HL-60/S4 treated with phorbol 12-myristate 13-acetate at 8.2 ng/mL for 4 days and 3 days (cell line): ENCODE measurements around the gene TNFRSF19.

Experiments
- in situ Hi-C: fragments of 300-500 bp; cut with MboI; formaldehyde crosslinking; loops from 2 replicates; pipeline ENCODE4 v1.15.0; 2022; ENCODE audit warnings: low sequenced_read_pairs

Gene TNFRSF19

DNA sequence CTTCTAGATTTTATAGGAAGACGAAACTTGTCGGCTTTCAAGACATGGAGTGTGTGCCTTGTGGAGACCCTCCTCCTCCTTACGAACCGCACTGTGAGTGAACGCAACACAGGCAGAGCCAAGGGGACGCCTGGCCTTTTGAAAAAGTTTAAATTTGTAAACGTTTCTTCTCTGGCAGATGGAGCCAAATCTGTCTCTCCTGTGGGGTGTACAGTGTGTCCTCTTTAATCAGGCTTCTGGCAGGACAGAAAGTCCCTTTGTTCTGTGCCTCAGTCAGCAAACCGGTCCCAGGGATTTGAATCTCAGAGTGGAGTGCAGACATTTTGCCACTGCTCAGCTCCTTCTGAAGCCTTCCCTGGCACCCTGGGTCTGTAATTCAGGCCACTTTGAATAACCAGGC lies 56.5 kb downstream of the TNFRSF19 start:
- in situ Hi-C loops, result no loop called here

DNA sequence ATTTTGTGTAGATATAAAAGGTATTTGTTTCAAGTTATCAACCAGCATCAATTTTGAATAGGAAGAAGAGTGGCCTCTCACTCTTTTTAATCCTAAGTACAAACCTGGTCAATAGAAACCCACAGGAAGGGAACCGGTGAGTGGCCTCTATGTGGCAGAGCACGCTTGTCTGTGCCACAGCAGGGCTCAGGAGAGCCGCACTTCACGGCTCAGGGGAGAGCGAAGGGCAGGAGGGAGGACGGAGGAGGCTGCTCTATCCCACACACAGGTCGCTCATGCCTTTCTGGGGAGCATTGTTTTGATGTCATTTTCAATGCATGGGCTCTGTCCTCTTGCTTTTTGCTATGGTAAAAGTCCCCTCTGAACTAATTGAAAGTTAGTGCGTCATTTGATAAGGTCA lies 57.2 kb downstream of the TNFRSF19 start:
- in situ Hi-C loops, result no loop called here

DNA sequence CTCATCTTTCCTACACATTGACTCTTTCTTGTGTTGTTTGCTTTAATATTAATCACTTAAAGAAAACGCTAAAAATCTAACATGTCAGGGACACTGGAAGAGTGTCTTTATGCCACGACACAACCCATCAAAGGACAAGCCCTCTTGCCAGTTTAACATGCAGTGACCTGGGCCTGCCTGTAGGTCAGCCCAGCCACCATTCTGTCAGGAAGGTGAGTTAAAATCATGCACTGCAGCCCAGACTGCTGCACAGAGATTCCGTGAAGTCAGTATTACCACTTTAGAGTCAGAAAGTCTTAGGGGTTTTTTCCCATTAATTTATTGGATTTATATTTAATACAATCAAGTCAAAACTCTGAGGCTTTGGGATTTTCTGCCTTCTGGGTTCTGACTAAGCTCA lies 58.0 kb downstream of the TNFRSF19 start:
- in situ Hi-C loops, result no loop called here

DNA sequence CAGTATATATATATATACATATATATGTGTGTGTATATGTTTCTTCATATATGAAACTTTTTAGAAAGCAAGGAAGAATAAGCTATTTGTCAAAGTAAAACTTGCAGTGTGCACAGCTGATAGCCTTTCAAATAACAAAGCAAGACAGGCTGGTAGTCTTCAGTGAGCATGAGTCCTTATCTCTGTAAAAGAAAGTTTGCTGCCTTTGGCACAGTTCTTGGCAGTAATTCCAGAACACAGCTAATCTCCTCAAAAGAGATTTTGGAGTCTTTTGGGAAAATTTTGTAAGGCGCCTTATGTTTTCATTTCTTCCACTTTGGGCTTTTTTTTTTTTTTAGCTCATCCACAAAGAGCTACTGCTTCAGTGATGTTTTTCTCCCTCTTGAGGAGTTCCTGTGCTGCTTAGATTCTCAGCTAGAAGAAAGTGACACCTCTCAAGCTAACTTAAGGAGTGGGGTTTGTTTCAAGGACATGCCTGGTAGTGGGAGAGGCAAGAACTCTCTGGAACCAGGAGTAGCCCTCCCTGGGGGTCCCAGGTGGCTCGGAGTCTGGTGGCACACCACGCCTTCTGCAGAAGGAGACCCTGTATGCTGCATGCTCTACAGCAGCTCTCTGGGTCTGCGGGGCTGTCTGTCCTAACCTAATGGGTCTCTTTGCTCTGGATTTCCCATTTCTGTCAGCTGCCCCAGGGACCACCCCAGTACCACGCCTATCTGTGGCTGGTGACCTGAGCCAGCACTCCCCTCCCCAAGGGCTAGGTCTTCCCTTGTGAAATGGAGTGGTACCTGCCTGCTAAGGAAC lies 58.8 kb downstream of the TNFRSF19 start:
- in situ Hi-C loops, result no loop called here

DNA sequence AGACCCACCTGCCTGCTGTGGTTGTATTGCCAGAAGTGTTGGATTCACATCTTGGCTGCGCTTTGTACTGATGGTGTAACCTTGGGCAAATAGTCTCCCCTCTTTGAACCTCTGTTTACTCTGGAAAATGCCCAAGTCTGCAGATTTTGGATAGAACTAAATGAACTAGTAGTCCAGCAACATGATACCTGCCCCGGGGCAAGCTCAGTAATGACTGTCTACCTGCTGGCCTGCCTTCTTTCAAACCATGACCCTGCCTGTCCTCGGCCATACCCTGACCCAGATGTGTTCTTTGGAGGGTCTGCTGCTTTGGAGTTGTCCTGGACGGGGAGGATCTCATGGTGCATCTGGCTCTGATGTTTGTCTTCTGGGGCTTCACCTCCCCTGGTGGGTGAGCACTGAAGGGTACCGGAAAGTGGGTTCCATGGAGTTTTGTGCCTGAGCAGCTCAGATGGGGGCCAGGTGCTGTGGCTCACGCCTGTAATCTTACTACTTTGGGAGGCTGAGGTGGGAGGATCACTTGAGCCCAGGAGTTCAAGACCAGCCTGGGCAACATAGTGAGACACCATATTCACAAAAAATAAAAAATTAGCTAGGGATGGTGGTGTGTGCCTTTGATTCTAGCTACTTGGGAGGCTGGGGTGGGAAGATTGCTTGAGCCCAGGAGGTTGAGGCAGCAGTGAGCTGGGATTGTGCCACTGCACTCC lies 59.5 kb downstream of the TNFRSF19 start:
- in situ Hi-C loops, result no loop called here

DNA sequence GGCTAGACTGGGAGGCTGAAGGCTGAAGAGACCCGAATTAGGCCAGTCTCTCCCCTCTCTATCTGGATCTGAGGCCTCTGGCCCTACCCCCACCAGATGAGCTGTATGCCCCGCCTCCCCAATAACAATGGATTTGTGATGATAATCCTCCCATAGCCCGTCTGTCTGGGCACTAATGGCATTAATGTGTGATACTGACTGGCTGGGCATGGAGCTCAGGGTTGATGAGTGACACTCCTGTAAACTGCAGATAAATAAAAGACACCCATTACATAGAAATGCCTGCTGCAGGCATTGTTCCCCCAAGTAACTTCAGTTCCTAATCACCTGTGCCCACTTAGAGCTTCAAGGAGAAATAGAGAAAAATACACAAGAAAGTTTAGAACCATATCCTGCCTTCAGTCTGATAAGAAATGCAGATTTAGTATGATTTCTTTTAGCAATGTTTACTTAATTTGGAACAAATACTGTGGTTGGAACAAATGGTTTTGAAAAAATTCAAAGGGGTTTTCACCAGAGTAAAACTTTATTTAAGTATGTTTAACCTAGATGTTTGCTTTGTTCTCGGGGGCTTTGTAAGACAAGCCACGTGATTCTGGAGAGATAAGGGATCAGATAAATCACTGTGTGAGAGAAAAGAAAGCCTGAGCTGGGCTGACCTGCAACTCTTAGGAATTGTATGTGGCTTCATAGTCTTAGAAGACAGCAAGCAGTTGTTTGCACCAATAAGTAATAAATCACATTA lies 60.3 kb downstream of the TNFRSF19 start:
- in situ Hi-C loops, result no loop called here

DNA sequence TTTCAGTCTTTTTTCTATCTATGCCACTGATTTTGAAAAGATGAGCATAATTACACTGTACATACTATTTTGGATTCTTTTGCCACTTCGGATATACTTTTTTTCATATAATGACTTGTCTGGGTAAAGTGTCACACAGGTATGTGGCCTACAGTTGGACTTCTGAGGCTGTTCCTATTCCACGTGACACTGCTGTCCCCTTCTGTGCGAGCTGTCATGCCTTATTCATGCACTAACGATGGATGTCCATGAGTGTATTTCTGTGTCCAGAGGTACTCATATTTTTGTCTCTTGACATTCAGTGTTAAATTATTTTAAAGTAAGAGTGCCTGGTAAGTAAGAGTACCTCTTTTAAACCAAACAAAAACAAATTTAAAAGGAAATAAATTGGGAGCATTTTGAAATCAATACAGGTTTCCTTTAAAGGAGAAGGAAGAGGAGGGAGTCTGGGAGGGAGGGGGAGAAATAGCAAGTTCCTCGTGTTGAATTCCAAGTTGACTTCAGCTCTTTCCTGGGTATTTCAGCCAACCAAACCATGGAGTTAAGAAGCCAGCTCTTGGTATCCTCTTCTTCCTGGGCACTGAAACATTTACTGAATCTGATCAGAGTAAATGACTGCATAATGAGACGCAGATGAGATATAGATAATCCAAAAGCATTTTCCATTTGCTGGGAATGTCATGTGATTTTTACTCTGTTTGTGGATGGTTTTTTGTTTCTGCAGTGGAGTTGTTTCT lies 61.3 kb downstream of the TNFRSF19 start:
- in situ Hi-C loops, result no loop called here

DNA sequence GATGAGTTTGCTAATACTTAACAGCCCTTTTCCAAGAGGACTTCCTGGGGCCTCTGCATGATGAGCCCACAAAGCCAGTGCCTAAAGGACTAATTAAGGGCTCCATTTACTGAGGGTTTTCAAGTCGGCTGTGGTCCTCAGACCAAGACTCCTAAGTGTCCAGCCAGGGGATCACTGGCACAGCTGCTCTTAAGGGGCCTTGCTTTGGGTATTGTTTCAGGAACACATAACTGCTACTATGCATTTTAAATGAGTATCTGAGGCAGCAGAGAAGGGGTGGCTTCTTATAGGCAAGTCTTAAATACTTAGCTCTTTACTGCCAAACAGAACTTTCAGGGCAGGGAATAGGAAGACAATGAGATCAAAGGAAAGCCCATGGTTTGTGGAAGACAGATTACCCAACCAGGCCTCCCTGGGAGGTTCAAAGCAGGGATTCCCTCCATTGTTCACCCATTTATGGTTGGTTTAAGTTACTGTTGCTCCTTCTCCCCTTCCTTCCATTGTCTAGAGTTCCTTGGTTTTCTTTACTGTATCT lies 61.9 kb downstream of the TNFRSF19 start:
- in situ Hi-C loops, result no loop called here

DNA sequence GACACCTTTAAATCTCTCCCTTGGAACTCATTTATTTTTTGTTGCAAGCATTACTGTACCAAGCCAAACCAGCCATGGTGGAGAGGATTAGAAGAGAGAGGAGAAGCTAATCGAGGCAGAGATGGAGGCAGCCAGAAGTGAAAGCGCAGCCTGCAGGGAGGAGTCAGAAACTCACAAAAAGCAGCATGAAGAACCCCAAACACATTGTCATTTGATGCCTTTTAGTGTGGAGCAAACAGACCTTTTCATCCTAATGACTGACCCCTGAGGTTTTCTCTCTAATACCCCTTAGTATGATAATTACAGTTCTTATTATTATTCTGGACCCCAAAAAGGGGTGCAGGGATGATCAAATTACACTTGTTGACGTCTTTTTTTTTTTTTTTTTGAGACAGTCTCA lies 62.5 kb downstream of the TNFRSF19 start:
- in situ Hi-C loops, result no loop called here

DNA sequence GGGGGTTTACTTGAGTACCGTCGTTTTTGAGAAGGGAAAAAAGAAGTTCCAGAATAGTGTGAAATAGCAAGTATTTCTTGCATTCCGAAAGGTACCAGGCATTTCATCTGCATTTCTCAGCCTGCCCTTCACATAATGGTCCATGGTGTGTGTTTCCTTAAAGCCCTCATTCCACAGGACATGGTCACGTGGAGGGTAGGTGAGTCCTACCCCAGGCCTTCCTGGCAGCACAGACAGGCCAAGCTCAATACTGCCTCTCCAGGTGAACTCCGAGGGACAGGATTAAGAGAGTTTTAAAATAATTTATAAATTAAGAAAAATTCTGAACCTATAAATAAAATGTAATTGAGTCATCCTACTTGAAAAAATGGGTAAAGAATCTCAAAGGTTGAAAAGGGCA lies 64.7 kb downstream of the TNFRSF19 start:
- in situ Hi-C loops, result no loop called here

DNA sequence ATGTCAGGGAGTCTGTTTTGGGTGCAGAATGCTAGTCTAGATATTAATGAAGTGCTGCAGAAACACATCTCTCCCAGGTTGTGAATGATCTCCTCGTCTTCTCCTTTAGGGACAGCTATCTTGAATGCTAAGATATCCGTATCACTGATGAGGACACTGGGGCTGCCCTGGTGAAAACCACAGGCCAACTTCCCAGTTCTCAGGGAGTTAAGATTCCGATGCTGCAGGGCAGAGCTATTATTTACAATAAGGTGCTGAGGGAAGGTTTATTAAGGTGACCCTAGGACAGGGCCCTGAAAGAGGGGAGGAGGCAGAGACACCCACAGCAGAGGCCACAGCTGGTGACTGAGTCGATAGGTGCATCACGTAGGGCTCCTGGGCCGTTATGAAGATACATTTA lies 66.1 kb downstream of the TNFRSF19 start:
- in situ Hi-C loops, result no loop called here

DNA sequence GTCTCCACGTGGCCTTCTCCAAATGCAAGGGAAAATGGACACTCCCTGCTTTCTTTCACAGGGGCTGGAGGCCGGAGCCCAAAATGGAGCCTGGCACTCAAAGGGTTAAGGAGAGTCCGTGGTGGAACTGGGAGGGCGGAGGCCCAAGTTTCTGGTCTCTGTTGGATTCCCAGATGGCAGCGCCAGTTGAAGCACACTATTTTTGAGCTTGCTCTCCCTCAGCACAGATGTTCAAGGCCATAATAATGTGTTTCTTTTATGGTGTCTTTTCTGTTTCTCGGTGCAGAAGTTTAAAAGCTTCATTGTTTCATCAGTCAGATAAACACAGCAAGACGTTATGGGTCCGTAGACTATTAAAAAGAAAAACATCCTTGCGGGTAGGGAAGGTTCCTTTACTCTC lies 67.6 kb downstream of the TNFRSF19 start:
- in situ Hi-C loops, result no loop called here

DNA sequence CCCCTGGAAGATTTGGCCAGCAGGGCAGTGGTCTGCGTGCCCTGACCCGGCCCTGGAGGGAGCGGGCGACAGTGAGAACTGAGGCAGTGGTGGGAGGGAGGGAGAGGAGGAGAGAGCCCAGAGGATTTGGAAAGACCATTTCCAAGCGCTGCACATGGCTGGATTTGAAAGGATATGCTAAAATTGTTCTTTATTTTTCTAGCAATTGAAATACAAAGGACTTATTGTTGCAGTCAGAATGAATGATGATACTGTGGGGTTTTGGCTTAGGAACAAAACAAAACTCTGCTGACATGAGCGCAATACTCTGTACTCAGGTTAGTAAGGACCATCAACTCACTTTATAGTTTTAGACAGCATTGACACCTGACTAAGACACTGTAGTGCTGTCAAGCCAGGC lies 69.5 kb downstream of the TNFRSF19 start:
- in situ Hi-C loops, result no loop called here

DNA sequence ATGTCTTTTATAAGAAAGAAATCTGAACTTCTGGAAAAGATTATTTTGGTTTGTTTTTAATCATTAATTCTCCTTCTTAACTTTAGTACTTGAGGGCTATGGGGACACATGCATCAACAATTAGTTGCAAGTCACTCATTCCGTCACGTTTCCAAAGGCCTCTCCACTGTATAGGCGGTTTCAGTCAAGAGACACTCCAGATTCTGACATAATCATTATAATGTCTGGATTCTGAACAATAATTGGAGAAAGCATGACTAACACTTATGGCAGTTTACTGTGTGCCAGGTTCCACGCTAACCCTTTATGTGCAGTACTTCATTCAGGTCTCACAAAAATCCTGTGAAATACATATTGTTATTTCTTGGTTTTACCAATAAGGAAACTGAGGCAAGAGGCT lies 71.9 kb downstream of the TNFRSF19 start:
- in situ Hi-C loops, result no loop called here

DNA sequence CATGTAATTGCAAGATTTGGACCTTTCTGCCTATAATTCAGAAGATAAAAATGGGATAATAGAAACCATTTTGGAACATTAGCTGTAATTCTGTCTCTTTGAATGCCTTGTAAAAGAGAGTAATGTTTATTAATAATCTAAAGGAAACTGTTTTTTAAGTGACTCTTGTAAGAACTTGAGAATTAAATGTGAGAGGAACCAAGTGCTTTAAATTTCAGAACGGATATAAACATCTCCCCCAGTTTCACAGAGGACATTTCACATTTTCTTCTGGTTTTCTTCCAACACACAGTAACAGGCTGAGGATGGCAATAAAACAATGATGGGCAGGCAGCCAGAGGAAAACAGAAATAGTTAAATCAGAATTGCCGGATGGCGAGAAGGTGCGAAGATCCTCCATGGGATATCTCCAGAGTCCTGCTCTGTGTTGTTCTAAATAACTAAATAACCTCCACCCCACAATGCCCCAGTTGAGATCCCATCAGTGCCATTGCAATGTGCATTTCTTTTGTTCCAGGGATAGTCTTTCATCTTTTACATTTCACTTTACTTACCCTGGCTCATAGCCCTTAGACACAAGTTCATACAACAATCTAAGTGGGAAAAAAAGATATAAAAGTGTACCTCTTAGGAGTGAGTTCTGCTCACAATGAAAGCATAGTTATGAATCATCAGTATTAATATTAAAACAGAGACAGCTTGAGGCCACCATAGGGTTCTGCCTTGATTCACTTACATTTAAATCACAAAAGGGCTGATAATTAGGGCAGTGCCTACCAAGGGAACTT lies 73.3 kb downstream of the TNFRSF19 start:
- in situ Hi-C loops, result no loop called here

DNA sequence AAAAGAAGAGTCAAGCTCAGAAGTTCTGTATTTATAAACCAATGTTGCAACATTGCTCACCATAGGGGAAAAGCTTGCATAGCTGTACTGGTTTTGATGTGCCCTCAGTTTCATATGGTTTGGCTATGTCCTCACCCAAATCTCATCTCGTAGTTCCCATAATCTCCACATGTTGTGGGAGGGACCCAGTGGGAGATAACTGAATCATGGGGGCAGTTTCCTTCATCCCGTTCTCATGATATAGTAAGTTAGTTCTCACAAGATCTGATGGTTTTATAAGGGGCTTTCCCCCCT lies 73.9 kb downstream of the TNFRSF19 start:
- in situ Hi-C loops, result no loop called here

DNA sequence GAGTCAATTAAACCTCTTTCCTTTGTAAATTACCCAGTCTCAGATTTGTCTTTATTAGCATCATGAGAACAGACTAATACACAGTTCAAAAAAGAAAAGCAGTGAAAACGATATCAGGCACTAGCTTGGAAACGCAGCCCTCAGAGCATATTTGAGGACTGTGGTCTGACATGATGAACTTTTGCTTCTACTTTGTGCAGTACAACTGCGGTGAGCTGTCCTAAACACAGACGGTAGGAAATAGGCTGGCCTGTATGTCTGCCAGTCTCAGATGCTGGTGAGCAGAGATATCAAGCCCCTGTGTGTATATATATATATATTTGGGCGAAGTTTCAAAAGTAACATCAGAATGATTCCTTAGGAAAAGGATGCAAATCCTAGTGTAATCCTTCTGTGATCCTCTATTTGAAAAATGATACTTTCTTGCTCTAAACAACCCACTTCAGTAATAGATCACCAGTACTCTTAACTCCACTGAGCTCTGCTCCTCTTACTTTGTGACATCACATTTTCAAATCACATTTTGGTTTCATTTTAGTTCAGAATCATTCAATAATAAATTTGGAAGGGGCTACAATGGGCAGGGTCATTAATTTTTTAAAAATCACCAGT lies 74.4 kb downstream of the TNFRSF19 start:
- in situ Hi-C loops, result no loop called here

DNA sequence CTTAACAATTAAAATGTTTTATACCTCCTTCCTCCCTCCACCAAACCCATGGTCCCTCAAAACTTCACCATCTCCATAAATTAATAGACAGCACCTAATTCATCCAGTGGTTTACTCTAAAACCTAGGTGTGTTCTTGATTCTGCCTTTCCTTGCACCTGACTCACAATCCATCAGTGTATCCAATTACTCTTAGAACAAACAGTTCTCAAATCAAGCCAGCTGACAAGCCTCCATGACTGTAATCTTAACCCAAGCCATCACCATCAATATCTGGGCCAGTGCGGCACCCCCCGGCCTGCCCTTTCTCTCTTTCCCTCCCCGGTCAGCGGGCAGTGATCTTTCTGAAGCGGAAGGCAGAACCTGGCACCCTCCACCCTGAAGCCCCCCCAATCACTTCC lies 75.6 kb downstream of the TNFRSF19 start:
- in situ Hi-C loops, result no loop called here

DNA sequence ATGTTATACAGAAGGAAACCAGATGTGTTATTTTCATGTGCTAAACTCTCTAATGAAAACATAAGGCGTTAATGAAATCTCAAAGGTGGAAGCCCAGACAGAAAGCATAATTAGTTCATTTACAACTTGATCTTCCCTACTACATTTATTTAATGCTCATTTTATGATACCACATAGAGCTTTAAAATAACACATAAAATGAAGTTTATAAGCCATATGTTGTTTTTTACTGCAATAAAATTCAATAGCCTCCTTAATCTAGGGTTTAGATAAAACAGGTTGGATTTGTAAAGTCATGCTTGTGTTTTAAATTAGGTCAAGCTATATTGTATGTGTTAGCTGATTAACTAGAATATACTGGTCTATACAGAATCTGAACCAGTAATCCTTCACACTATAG lies 81.2 kb downstream of the TNFRSF19 start:
- in situ Hi-C loops, result no loop called here

DNA sequence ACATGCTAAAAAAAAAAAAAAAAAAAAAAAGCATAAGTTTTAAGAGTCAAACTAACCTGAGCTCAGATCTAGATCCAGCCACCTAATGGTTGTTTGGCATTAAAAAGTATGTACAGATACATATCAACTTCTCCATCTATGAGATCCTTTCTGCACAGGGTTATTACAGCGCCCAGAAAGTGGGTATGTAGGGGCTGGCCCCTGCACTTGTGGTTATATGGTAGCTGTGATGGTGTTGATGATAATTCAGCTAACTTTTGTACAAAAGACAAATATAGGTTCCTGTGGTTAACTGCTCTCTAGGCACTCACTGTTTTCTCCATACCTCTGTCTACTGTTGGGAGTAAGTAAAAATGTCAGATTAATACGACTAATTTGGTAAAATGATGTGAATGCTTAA lies 81.7 kb downstream of the TNFRSF19 start:
- in situ Hi-C loops, result no loop called here
